H9 (cell line): ENCODE data around the gene HSPBP1. TPM values are rescaled to one million over a fixed set of nuclear protein-coding genes. Genes with fewer than 3 reads are reported as not detected.

ENCODE experiments used
- DNase-seq: peaks from one replicate; pipeline ENCODE4 v3.0.0-alpha.2; 2017
- H2AFZ ChIP-seq: one replicate; pipeline ENCODE4 v1.6.1; 2013; ENCODE audit warnings: mild to moderate bottlenecking, low read length, control low read depth, moderate library complexity
- H2AK5ac ChIP-seq: 2 replicates; pipeline ENCODE4 v1.6.1; 2013; ENCODE audit warnings: low read length, control low read depth, mixed read lengths; ENCODE audit not compliant: insufficient read length
- H2BK120ac ChIP-seq: one replicate; pipeline ENCODE4 v1.6.1; 2013; ENCODE audit warnings: low read depth, mild to moderate bottlenecking, low read length, control low read depth, inconsistent platforms; ENCODE audit not compliant: poor library complexity, severe bottlenecking
- H2BK12ac ChIP-seq: 2 replicates; pipeline ENCODE4 v1.6.1; 2013; ENCODE audit warnings: low read length, control low read depth, mixed read lengths, low read depth; ENCODE audit not compliant: insufficient read length
- H2BK15ac ChIP-seq: 2 replicates; pipeline ENCODE4 v1.6.1; 2013; ENCODE audit warnings: low read depth, low read length, control low read depth
- H2BK20ac ChIP-seq: one replicate; pipeline ENCODE4 v1.6.1; 2013; ENCODE audit warnings: low read depth, mild to moderate bottlenecking, low read length, control low read depth, inconsistent platforms; ENCODE audit not compliant: poor library complexity, severe bottlenecking
- H2BK5ac ChIP-seq: 2 replicates; pipeline ENCODE4 v1.6.1; 2013; ENCODE audit warnings: low read length, control low read depth, mixed read lengths; ENCODE audit not compliant: insufficient read length
- H3K14ac ChIP-seq: 2 replicates; pipeline ENCODE4 v1.6.1; 2013; ENCODE audit warnings: low read length, control low read depth; ENCODE audit not compliant: insufficient read depth
- H3K18ac ChIP-seq: 2 replicates; pipeline ENCODE4 v1.6.1; 2013; ENCODE audit warnings: low read depth, mild to moderate bottlenecking, mixed read lengths, low read length, control low read depth; ENCODE audit not compliant: insufficient read length
- H3K23ac ChIP-seq: 2 replicates; pipeline ENCODE4 v1.6.1; 2013; ENCODE audit warnings: low read length, control low read depth, mixed read lengths, low read depth; ENCODE audit not compliant: insufficient read length
- H3K23me2 ChIP-seq: 2 replicates; pipeline ENCODE4 v1.6.1; 2013; ENCODE audit warnings: low read depth, mild to moderate bottlenecking, mixed read lengths, low read length, control low read depth; ENCODE audit not compliant: insufficient read length, poor library complexity, severe bottlenecking
- H3K27ac ChIP-seq: 2 replicates; pipeline ENCODE4 v1.5.1; 2013; ENCODE audit warnings: low read length, control low read depth, mixed read lengths, low read depth; ENCODE audit not compliant: insufficient read length
- H3K27me3 ChIP-seq: 2 replicates; pipeline ENCODE4 v1.6.1; 2013; ENCODE audit warnings: low read length, control low read depth, inconsistent platforms; ENCODE audit not compliant: insufficient read depth
- H3K4ac ChIP-seq: 2 replicates; pipeline ENCODE4 v1.6.1; 2013; ENCODE audit warnings: low read depth, mild to moderate bottlenecking, control low read depth, inconsistent platforms, low read length, moderate library complexity
- H3K4me1 ChIP-seq: 2 replicates; pipeline ENCODE4 v1.6.1; 2013; ENCODE audit warnings: low read length, control low read depth, inconsistent platforms; ENCODE audit not compliant: insufficient read depth
- H3K4me2 ChIP-seq: 2 replicates; pipeline ENCODE4 v1.6.1; 2013; ENCODE audit warnings: low read length, control low read depth, mixed read lengths; ENCODE audit not compliant: insufficient read length, insufficient read depth
- H3K56ac ChIP-seq: 2 replicates; pipeline ENCODE4 v1.6.1; 2013; ENCODE audit warnings: low read depth, mild to moderate bottlenecking, mixed read lengths, low read length, control low read depth; ENCODE audit not compliant: insufficient read length
- H3K79me1 ChIP-seq: 2 replicates; pipeline ENCODE4 v1.6.1; 2013; ENCODE audit warnings: low read depth, mild to moderate bottlenecking, moderate library complexity, low read length, control low read depth, inconsistent platforms; ENCODE audit not compliant: insufficient read depth, poor library complexity, severe bottlenecking
- H3K79me2 ChIP-seq: 2 replicates; pipeline ENCODE4 v1.6.1; 2013; ENCODE audit warnings: low read length, control low read depth, inconsistent platforms; ENCODE audit not compliant: insufficient read depth
- H3K9ac ChIP-seq: 2 replicates; pipeline ENCODE4 v1.6.1; 2013; ENCODE audit warnings: low read length, control low read depth, mixed read lengths; ENCODE audit not compliant: insufficient read length; ENCODE audit errors: extremely low read depth
- H3K9me3 ChIP-seq: one replicate; pipeline ENCODE4 v1.6.1; 2013; ENCODE audit warnings: low read depth, low read length, inconsistent platforms; ENCODE audit not compliant: control insufficient read depth
- H3T11ph ChIP-seq: one replicate; pipeline ENCODE4 v1.6.1; 2013; ENCODE audit warnings: mild to moderate bottlenecking, low read length, control low read depth, inconsistent platforms
- H4K20me1 ChIP-seq: one replicate; pipeline ENCODE4 v1.6.1; 2013; ENCODE audit not compliant: control insufficient read depth, insufficient read length, insufficient read depth
- H4K5ac ChIP-seq: 2 replicates; pipeline ENCODE4 v1.6.1; 2013; ENCODE audit warnings: low read depth, mild to moderate bottlenecking, mixed read lengths, low read length, control low read depth; ENCODE audit not compliant: insufficient read length
- H4K8ac ChIP-seq: replicated peaks from 2 replicates; pipeline ENCODE4 v1.6.1; 2013; ENCODE audit warnings: low read length, control low read depth, mixed read lengths, low read depth; ENCODE audit not compliant: insufficient read length
- H4K91ac ChIP-seq: 2 replicates; pipeline ENCODE4 v1.6.1; 2013; ENCODE audit warnings: low read depth, mild to moderate bottlenecking, moderate library complexity, mixed read lengths, low read length, control low read depth; ENCODE audit not compliant: insufficient read length
- H3K27ac Mint-ChIP-seq, 3 experiments: 2 replicates in 2 of 3; 3 replicates in 1 of 3; pipeline ENCODE4 v1.8.0; 2020 to 2021; ENCODE audit warnings: mixed read lengths in 3 of 3, mild to moderate bottlenecking in 1 of 3, moderate library complexity in 1 of 3
- H3K27me3 Mint-ChIP-seq: 2 replicates; pipeline ENCODE4 v1.8.0; 2021; ENCODE audit warnings: low read depth, mild to moderate bottlenecking, moderate library complexity, mixed read lengths
- H3K36me3 Mint-ChIP-seq, 3 experiments: 2 replicates in 2 of 3; 3 replicates in 1 of 3; pipeline ENCODE4 v1.8.0; 2020 to 2021; ENCODE audit warnings: low read depth in 3 of 3, mixed read lengths in 3 of 3; ENCODE audit not compliant: insufficient read depth in 1 of 3
- H3K4me1 Mint-ChIP-seq, 2 experiments: 2 replicates each; pipeline ENCODE4 v1.8.0; 2020; ENCODE audit warnings: mixed read lengths in 2 of 2
- H3K4me3 Mint-ChIP-seq, 2 experiments: 2 replicates in 1 of 2; 3 replicates in 1 of 2; pipeline ENCODE4 v1.8.0; 2020 to 2021; ENCODE audit warnings: mild to moderate bottlenecking in 2 of 2, mixed read lengths in 2 of 2, moderate library complexity in 1 of 2
- H3K9me3 Mint-ChIP-seq, 2 experiments: 2 replicates in 1 of 2; 3 replicates in 1 of 2; pipeline ENCODE4 v1.8.0; 2020; ENCODE audit warnings: mild to moderate bottlenecking in 2 of 2, mixed read lengths in 2 of 2, moderate library complexity in 1 of 2
- CTCF ChIP-seq: fragments of 200-600 bp; sonication (generic); conservative IDR thresholded peaks from 3 replicates; pipeline ENCODE4 v1.8.0; 2021; ENCODE audit warnings: antibody characterized with exemption, mild to moderate bottlenecking
- WGBS: extraction: QIAGEN DNeasy Blood & Tissue Kit; methylation state at CpG from one replicate; pipeline ENCODE4 v1.1.7; 2013; ENCODE audit warnings: missing lambda C conversion rate, low lambda C conversion rate, mixed read lengths; ENCODE audit not compliant: insufficient read length; ENCODE audit errors: extremely low coverage; 5-methylcytosine and 5-hydroxymethylcytosine counted together
- total RNA-seq: library from RNA; stranded (reverse); gene quantifications from 2 replicates; pipeline ENCODE4 v1.2.1, GENCODE V29; 2021

HSPBP1 gene
- total RNA-seq, 1 experiment from 2014 or later: 47.4 TPM

- H3K27ac Mint-ChIP-seq: peak overlapping the region in 2 of 3 experiments; percentile 78 to 89; a peak in 4 of 7 replicates
These were observed 24.1 kb downstream of the HSPBP1 start for GRCh38 chr19:55255618-55256423.

More at GRCh38 chr19:55255618-55256423, 24.1 kb downstream of the HSPBP1 start:
- Histone ChIP-seq H4K5ac (no peak overlapping the region), H3K79me2 (peaks cover 55% of the 10 kb centered on the region; the same call in 1 of the 2 replicates), H3K4me2 (no peak overlapping the region), H2BK12ac (no peak overlapping the region), H3K23ac (no peak overlapping the region), H3T11ph (no peak overlapping the region), H3K23me2 (peaks cover 9% of the 10 kb centered on the region), H2BK120ac (no peak overlapping the region), H2BK20ac (no peak overlapping the region), H3K56ac (no peak overlapping the region), H3K4ac (no peak overlapping the region), H3K27me3 (no peaks in the 10 kb centered on the region), H4K8ac (no peak overlapping the region), H3K9me3 (no peaks in the 10 kb centered on the region), H3K18ac (no peak overlapping the region), H4K20me1 (peaks cover 3% of the 10 kb centered on the region), H2AK5ac (no peak overlapping the region), H3K9ac (no peak overlapping the region), H3K4me1 (peaks cover 12% of the 10 kb centered on the region; the same call in 1 of the 2 replicates), H4K91ac (no peak overlapping the region), H2BK15ac (no peak overlapping the region), H2AFZ (no peak overlapping the region), H3K27ac (no peak overlapping the region), H3K79me1 (peaks cover 18% of the 10 kb centered on the region), H3K14ac (no peak overlapping the region), H2BK5ac (no peak overlapping the region)
- WGBS: no CpG with 5 or more reads among the region's 17 CpGs
- Mint-ChIP-seq H3K9me3 (no peaks in the 10 kb centered on the region), H3K27me3 (no peaks in the 10 kb centered on the region; the same call in 1 of the 2 replicates), H3K4me1 (peaks cover 49 to 51% of the 10 kb centered on the region in 2 experiments), H3K4me3 (peak overlapping the region; percentile 36 to 99; a peak in 4 of 5 replicates), H3K36me3 (peaks cover 2 to 11% (median 7%) of the 10 kb centered on the region in 3 experiments; a peak in 6 of 7 replicates)
- no peak for DNase-seq
- no peak for TF ChIP-seq CTCF
